ENCODE data around the gene SFXN2. TPM values are rescaled to one million over a fixed set of nuclear protein-coding genes. Genes with fewer than 3 reads are reported as not detected.

Gene SFXN2
- total RNA-seq, 4 donors from 2014 or later = 1.2 to 16.9 (median 8.5) TPM

GRCh38 chr10:102752266-102752930 is 38.0 kb downstream of the SFXN2 start:
- H3K27ac ChIP-seq = peak overlapping the region; percentile 82 to 85
- H3K27me3 ChIP-seq = no peaks in the 10 kb centered on the region
- H3K9me3 ChIP-seq = no peaks in the 10 kb centered on the region
- H3K4me1 ChIP-seq = peaks cover 14 to 20% of the 10 kb centered on the region in 2 donors
- DNase-seq = peak; percentile 57 to 63
- no peak for TF ChIP-seq POLR2A (IDR thresholded peaks at IDR 0.05)
- TF ChIP-seq, protein P1, sequence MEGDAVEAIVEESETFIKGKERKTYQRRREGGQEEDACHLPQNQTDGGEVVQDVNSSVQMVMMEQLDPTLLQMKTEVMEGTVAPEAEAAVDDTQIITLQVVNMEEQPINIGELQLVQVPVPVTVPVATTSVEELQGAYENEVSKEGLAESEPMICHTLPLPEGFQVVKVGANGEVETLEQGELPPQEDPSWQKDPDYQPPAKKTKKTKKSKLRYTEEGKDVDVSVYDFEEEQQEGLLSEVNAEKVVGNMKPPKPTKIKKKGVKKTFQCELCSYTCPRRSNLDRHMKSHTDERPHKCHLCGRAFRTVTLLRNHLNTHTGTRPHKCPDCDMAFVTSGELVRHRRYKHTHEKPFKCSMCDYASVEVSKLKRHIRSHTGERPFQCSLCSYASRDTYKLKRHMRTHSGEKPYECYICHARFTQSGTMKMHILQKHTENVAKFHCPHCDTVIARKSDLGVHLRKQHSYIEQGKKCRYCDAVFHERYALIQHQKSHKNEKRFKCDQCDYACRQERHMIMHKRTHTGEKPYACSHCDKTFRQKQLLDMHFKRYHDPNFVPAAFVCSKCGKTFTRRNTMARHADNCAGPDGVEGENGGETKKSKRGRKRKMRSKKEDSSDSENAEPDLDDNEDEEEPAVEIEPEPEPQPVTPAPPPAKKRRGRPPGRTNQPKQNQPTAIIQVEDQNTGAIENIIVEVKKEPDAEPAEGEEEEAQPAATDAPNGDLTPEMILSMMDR (IDR thresholded peaks at IDR 0.05) = no peak
- intact Hi-C loops (cut with DNase I; ENCODE audit: low total_unique reads) = no loop called here
- no peak overlapping the region for H3K4me3 ChIP-seq
- H3K36me3 ChIP-seq = no peaks in the 10 kb centered on the region

DNA sequence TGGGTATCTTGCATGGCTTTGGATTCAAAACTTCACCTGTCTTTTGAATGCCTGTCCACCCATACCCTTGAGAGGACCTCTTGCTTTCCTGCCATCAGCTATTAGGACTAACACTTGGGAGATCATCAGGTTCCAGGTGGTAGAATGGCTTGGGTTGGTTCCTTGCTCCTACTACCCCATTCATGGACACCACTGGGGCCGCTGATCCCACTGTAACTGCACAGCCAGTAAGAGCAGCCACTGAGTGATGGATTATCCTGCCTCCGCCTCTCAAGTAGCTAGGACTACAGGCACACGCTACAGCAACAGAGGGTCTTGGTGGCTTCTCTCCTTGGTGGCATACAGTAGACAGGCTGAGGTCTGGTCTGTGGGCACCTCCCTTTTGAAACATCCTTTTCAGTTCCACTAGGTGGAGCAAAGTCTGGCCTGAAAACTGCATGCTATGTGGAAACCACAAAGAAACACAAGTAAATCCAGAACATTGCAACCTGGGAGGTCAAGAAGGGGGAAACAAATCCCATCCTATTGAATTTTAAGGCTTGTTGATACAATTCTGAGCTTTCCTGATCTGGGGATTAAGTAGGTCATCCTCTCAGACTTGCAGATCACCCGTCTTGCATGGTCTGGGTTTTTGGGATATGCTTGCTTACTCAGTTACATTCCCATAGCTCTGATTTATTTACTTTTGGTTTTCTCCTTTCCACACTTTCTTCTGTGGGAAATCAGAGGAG is 38.7 kb downstream of the SFXN2 start:
- Histone ChIP-seq H3K4me1 (peaks cover 14 to 20% of the 10 kb centered on the region in 2 donors), H3K27ac (peak overlapping the region; percentile 82 to 85), H3K4me3 (no peak overlapping the region), H3K36me3 (no peaks in the 10 kb centered on the region), H3K9me3 (no peaks in the 10 kb centered on the region), H3K27me3 (no peaks in the 10 kb centered on the region)
- peak in 1 of 2 donors; percentile 51 for DNase-seq
- no peak for TF ChIP-seq POLR2A (IDR thresholded peaks at IDR 0.05)
- TF ChIP-seq, protein P1 (IDR thresholded peaks at IDR 0.05) = peak; percentile 47 to 63 (median 58)
- intact Hi-C loops (cut with DNase I; ENCODE audit: low total_unique reads) = no loop called here

DNA sequence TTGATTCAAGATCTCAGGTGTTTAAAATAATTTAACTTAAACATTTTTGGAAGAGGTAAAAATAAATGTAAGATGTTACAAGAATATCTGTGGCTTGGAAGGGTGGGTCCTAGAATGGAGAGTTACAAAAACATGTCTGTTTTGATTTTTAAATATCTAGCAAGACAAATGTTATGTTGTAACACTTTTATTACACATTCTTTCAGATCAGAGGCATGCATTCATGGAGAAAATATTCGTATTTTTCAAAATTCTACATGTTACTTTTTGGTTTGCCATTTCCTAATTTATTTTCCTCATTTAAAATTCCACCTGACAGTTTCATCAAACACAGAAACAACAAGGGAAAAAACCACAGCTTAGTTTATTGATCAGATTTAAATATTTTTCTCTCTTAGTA is 39.3 kb downstream of the SFXN2 start:
- no peaks in the 10 kb centered on the region for H3K36me3 ChIP-seq
- no peak for TF ChIP-seq POLR2A (IDR thresholded peaks at IDR 0.05)
- TF ChIP-seq, protein P1 (IDR thresholded peaks at IDR 0.05) = no peak
- H3K9me3 ChIP-seq = no peaks in the 10 kb centered on the region
- H3K27ac ChIP-seq = peak overlapping the region; percentile 82 to 85
- intact Hi-C loops (cut with DNase I; ENCODE audit: low total_unique reads) = no loop called here
- no peak overlapping the region for H3K4me3 ChIP-seq
- H3K4me1 ChIP-seq = peaks cover 14 to 20% of the 10 kb centered on the region in 2 donors
- H3K27me3 ChIP-seq = no peaks in the 10 kb centered on the region
- DNase-seq = no peak

DNA sequence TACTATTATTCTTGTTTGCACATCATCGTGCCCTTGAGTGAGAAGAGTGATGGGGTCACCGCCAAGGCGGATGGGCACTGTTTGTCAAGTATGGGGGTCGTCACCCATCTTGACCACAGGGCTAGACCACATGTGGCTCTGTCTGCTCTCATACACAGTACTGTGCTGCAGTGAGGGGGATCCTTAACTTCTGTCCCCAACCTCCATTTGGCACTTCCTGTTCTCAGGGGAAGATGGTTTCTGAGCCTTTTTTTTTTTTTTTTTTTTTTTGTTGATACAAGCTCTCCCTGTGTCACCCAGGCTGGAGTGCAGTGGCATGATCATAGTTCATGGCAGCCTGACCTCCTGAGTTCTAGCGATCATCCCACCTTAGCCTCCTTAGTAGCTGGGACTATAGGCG is 42.9 kb downstream of the SFXN2 start:
- DNase-seq = no peak

More for the DNA sequence above, 42.9 kb downstream of the SFXN2 start:
- intact Hi-C loops (cut with DNase I; ENCODE audit: low total_unique reads) = no loop called here
- H3K9me3 ChIP-seq = no peaks in the 10 kb centered on the region
- no peak overlapping the region for H3K4me3 ChIP-seq
- TF ChIP-seq POLR2A (IDR thresholded peaks at IDR 0.05) = no peak
- TF ChIP-seq, protein P1 (IDR thresholded peaks at IDR 0.05) = no peak
- no peaks in the 10 kb centered on the region for H3K36me3 ChIP-seq
- H3K27ac ChIP-seq = no peak overlapping the region
- no peaks in the 10 kb centered on the region for H3K27me3 ChIP-seq
- H3K4me1 ChIP-seq = peaks cover 9 to 16% of the 10 kb centered on the region in 2 donors

Data from uterus (tissue), 4 donors.